GM18858 (cell line): ENCODE results near the gene LIN9.
"Not testable (repeated sequence)": the region's sequence is repeated elsewhere in the genome, so short reads cannot be mapped to it uniquely, and the experiment has no call there.

Experiments used
- ATAC-seq: cut with Tn5 transposase; IDR thresholded peaks from one replicate; pipeline ENCODE4 v1.9.1; 2021; ENCODE audit not compliant: unreplicated experiment

The LIN9 gene, protein sequence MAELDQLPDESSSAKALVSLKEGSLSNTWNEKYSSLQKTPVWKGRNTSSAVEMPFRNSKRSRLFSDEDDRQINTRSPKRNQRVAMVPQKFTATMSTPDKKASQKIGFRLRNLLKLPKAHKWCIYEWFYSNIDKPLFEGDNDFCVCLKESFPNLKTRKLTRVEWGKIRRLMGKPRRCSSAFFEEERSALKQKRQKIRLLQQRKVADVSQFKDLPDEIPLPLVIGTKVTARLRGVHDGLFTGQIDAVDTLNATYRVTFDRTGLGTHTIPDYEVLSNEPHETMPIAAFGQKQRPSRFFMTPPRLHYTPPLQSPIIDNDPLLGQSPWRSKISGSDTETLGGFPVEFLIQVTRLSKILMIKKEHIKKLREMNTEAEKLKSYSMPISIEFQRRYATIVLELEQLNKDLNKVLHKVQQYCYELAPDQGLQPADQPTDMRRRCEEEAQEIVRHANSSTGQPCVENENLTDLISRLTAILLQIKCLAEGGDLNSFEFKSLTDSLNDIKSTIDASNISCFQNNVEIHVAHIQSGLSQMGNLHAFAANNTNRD

DNA sequence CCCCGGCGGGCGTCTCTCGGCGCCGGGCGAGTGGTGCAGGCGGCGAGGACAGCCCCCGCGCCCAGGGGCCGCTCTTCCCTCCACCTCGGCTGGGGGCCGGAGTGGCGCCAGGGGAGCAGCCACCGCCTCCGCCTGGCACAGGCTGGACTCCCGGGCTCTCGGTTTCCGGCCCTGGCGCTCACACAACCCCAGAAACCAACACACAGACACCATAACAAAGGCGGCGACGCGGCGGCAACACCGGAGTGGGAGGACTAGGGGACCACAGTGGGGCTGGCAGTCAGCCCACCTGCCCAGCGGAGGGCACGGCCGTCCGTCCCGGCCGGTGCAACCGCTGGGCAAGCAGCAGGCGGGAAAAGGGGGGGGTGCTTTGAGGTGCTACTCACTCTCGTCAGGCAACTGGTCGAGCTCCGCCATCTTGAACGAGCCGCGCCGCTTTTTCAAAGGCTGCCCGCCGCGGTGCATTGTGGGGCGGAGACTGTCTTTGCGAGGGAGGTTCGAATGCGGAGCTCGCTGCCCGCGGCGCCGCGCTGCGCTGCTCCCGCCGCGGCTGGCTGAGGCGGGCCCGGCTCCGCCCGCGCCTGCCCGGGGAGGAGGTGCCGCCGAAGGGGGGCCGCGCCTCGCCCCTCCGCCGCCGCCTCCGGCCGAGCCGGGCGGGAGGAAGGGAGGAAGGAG is at the start of gene LIN9:
Gene LIN9, minus strand, starts transcription at position 442 of the 675 bp plus-strand sequence. Its CDS starts 25 bp downstream, at position 417.
- ATAC-seq: peak; percentile 54

DNA sequence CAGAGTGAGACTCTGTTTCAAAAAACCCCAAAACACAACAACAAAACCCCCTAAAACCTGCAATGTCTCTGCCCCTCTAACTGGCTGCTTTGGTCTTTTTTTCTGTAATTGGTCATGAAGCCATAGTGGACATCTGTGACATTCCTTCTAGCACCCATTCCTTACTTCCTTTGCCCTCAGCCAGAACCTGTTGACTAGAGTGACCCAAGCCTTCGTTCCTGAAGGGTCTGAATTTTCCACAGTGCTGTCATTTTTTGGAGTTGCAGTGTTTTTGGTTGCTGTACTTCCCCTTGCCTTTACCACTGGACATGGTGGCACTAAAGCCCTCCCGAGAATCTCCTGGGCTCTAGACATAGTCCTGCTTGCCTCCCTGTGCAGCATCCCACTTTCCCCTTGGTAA is 48.5 kb upstream of the LIN9 start:
- ATAC-seq: no peak

DNA sequence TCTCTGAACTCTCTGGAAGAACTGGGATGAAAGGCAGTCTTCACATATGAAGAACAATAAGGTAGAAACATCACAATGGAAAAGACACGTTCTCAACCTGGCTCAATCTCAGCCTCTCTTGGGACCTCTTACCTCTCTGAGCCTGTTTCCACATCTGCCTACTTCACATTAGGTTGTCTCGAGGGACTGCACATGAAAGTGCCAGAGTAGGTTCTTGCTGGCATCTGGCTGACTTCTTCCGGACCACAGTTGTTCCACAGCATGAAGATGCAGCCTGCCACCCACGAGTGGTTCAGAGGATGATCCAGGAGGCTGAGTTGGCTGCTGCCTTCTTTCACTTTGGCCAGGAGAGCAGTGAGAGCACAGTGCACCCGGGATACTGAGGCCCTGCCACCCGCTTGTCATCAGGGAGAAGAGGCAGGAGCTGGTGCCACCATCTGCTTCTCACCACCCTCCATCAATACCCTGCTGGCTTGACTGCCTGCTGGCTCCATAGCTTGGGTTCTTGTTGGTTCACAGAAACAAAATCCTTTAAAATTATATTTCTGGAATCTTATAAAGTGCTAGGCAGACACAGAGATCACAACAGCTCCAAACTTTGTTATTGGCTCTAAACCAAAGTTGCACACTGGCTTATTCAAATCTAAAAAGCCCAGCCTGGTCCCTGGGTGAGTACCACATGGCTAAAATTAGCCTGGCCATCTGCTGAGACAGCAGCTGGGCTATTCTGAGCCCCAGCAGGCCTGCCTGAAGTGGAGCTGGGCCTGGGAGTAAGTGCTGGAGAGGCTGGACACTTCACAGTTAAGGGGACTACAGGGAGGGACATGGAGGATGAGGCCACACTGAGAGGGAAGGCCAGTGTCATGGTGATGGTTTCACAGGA is 46.9 kb upstream of the LIN9 start:
- no peak for ATAC-seq

DNA sequence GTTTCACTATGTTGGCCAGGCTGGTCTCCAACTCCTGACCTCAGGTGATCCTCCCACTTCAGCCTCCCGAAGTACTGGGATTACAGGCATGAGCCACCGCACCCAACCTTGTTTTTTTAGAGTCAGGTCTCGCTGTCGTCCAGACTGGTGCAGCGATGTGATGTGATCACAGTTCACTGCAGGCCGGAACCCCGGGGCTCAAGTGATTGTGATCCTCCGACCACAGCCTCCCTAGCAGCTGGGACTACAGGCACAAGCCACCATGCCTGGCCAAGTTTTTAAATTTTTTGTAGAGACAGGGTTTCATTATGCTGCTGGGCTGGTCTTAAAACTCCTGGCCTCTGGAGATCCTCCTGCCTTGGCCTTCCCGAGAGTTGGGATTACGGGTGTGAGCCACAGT is 46.1 kb upstream of the LIN9 start:
- no peak for ATAC-seq

DNA sequence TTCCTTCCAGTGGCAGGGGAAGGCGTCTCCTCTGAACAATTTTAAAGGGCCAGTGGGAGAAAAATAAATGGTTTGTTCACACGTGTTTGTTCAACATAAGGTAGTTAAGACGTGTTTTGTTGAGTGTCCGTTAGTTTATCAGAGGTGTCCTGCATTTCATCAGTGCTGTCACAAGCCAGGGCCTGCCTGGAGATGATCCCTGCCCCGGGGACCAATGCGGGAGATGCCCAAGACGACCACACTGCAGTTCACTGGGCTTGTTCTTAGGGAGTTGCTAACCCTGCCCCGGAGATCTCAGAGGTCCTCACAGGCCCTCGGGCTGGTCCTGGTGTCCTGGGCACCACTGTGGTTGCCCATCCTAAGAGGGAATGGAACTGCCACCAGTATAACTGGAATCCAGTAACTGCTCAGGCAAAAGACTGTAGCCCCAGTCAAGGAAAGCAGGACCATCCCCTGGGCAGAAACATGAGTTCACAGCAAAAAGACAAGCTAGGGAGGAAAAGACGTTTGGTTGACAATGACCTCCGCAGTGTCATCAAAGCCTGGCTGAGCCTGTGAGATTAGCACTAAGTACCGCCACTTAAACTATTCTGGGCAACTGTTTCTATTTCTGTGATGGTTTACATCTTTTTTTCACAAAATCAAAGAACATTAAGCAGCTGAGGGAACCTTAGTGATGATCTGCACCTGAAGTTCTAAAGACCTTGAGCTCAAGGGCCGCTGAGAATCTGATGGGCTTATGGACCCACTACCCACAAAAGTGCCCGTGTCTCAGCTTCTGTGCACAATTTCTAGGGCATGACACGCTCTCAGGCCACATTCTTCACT is 44.9 kb upstream of the LIN9 start:
- no peak for ATAC-seq

DNA sequence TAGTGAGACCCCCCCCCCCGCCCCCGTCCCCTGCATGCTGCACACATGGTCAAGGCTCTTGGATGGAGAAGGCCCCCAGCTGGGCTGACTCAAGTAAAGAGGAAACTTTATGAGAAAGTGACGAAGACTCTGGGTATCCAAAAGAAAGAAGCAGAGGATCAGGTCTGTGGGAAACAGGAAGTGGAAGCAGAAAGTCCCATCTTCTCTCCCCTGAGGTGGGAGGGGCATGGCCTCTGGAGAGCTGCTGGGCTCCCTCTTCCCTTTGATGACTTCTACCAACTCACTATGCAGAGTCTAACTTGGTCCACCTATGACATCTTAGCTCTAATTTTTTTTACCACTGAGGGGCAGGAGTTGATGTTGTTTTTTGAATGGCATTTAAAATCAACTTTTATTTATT is 42.7 kb upstream of the LIN9 start:
- ATAC-seq: no peak

DNA sequence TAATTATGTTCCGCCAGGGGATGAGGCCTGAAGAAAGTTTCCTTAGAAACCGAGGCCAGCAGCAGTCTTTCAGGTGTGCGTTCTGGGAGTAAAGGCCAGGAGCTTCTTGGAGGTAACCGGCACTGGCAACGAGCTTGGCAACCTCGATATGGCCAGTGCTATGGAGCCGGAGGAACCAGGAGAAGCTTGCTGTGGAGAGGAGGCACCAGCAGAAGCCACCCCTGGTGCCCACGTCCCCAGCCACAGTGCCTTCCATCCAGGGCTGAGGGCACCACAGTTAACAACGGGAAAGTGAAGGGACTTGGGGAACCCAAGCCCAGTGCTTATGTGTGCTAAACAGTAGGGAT is 41.5 kb upstream of the LIN9 start:
- ATAC-seq: no peak

DNA sequence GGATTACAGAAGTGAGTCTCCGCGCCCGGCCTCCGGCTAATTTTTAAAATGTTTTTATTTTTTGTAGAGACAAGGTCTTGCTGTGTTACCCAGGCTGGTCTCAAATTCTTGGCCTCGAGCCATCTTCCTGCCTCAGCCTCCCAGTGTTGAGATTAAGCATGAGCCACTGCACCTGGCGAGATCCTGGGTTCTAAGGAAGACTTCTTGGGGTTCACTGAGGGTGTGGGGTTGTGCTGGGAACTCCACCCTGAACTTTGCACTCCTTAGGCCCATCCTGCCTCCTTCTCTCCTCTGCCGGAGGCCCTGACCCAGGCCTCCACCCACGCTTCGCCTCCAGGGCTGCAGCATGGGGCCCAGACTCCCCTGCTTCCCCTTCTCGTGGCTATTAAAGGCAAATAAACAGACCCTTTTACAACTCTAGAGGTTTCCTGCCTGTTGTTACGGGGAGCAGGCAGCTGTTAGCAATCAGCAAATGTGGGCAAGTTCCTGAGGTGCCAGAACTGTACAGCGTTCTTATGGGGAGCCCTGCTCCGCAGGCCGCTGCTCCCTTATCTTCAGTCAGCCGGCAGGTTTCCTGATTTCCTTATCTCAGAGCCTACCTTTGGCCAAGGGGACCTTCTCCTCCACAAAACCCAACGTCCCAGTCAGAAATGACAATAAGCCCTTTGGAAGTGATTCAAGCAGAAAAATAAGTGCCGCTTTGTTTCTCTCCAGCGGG is 41.0 kb upstream of the LIN9 start:
- ATAC-seq: peak; percentile 53

DNA sequence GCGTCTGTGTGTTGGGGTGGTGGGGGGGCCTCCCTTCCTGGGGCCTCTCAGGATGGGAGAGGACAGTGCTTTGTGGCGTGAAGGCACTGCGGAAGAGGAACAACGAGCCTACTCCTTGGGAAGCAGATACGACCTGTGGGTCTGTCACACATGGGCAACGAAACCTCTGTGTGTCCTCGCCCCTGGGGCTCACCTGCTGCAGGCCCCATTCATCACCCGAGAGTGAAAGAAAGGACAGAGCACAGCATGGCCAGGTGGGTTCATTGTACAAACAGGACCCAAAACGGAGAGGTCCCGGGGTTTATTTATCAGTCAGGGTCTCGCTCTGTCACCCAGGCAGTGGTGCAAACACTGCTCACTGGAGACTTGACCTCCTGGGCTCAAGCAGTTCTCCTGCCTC is 40.1 kb upstream of the LIN9 start:
- no peak for ATAC-seq

DNA sequence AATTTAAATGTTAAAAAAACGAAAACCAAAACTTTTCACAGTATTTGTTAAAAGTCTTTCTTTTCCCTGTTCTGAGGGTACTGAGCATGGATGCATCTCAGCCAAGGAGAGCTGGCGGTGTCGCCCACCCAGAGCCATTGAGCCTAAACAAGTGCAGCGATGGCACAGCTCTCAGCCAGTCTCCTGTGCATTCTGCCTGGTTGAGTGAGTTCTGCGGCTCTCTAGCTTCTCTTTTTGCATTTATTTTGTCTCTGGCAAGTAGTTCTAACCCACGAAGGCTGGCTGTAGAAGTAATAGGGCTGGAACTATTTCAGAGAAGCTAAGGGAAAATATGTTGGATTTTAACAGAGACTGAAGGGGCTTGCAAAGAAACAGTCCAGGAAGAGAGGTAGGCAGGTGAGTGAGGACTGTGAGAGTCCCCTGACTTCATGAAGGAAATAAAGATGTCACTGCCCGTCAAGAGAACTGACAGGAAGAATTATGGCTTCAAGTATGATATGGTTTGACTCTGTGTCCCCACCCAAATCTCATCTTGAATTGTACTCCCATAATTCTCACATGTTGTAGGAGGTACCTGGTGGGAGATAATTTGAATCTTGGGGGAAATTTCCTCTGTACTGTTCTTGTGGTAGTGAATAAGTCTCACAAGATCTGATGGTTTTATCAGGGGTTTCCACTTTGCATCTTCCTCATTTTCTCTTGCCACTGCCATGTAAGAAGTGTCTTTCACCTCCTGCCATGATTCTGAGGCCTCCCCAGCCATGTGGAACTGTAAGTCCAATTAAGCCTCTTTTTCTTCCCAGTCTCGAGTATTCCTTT is 35.7 kb upstream of the LIN9 start:
- no peak for ATAC-seq

DNA sequence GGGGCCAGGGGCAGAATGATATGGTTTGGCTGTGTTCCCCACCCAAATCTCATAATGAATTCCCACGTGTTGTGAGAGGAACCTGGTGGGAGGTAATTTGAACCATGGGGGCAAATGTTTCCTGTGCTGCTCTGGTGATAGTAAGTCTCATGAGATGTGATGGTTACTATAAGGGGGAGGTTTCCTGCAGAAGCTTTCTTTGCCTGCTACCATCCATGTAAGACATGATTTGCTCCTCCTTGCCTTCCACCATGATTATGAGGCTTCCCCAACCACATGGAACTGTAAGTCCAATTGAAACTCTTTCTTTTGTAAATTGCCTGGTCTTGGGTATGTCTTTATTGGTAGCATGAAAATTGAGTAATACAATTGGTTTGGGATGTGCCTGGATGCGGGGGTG is 33.7 kb upstream of the LIN9 start:
- ATAC-seq: no peak

DNA sequence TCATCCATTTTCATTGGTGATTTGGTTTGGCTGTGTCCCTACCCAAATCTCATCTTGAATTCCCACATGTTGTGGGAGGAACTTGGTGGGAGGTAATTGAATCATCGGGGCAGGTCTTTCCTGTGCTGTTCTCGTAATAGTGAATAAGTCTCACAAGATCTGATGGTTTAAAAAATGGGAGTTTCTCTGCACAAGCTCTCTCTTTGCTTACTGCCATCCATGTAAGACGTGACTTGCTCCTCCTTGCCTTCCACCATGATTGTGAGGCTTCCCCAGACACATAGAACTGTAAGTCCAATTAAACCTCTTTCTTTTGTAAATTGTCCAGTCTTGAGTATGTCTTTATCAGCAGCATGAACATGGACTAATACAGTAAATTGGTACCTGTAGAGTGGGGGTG is 31.1 kb upstream of the LIN9 start:
- ATAC-seq: not testable (repeated sequence)

DNA sequence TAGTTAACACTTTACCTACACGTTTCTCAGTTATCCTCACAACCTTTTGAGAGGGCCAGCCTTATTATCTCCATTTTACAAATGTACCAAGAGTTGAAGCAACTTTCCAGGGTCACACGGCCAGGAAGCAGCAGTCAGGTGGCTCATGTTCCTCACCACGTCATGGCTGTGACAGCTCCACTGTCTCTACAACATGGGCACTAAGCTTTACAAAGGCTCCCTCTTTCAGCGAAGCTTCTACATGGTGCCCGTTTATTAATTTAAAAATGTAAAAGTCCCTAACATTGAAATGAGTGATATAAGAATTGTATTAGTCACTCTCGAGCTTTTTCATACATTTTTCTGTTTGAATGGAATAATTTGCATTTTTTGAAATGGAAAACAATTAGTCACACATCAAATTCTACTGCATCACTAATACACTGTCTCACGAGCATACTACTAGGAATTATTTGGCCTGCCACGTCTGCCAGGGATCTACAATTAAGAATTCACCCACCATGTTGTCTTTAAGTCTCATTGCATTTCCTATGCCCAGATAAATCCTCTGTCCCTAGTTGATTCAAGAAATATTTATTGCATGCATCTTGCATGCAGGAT is 28.4 kb upstream of the LIN9 start:
- ATAC-seq: no peak

DNA sequence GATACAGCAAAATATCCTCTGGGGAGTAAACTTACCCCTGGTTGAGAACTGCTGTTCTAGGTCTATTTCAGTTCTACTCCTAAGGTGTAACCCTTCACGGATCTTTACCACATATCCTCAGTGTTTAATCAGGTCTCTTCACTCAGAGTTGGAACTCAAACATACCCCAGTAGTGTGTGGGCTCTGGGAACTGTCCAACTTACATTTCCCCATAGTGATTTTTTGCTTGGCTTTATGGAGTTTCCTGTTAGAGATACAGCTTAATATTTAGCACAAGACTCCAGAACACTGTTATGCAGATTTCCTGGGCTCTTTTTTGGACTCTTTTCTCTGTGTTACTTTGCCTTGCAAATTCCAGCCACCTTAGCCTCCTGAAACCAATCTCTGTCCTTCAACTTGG is 26.7 kb upstream of the LIN9 start:
- ATAC-seq: no peak

DNA sequence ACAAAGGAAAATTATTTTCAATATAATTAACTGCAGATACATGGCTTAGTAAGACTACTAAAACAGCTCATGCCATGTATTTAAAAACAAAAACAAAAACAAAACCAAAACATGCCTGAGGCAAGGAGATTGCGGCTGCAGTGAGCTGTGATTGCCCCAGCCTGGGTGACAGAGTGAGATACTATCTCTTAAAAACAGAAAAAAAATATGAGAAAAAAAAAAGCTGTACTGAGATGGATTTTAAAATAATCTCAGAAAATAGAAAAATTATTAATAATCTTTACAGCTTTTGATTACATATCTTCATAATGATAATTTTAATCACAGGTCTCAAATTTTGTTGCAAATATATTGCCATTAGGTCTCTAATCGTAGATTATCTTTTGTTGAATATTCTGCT is 24.0 kb upstream of the LIN9 start:
- no peak for ATAC-seq

DNA sequence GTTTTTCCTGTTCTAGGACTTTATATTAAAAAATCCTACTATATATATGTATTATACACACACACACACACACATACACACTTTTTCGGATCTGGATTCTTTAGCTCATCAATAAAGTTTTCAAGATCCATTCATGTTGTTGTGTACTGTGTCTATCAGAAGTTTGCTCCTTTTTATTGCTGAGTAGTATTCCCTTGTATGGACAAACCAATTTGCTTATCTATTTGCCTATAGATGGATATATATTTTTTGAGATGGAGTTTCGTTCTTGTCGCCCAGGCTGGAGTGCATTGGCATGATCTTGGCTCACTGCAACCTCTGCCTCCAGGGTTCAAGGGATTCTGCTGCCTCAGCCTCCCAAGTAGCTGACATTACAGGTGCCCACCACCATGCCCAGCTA is 20.3 kb upstream of the LIN9 start:
- ATAC-seq: no peak

DNA sequence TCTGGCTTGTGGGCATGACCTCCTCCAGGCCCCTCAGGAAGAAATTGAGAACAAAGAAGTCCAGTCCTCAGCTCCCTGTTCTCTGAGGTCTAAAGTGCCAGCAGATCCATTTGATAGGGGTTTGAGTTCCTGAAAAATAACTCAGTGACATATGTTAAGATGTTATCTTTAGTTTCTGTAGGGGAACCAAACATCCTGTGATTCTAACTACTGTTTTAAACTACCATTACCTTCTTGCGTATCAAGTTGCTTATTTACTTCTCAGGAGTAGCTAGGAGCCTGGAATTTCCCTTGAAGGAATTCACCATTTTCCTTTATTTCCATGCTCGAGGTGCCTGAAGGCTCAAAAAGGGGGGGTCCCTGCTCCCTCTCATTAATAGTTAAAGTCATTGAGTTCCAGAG is 18.8 kb upstream of the LIN9 start:
- no peak for ATAC-seq

DNA sequence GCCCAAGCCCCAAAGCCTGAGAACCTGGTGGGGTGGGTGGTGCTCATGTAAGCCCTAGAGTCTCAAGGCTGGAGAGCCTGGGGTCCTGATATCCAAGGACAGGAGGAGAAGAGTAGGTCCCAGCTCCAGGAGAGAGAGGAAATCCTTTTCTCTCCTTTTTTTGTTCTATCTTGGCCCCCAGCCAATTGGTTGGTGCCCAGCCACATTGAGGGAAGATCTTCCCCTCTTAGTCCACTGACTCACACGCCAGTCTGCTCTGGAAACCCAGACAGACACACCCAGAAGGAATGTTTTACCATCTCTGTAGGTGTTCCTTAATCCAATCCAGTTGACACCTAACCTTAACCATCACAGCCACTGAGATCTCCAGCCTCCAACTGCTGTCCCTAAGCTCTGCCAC is 16.2 kb upstream of the LIN9 start:
- ATAC-seq: no peak

DNA sequence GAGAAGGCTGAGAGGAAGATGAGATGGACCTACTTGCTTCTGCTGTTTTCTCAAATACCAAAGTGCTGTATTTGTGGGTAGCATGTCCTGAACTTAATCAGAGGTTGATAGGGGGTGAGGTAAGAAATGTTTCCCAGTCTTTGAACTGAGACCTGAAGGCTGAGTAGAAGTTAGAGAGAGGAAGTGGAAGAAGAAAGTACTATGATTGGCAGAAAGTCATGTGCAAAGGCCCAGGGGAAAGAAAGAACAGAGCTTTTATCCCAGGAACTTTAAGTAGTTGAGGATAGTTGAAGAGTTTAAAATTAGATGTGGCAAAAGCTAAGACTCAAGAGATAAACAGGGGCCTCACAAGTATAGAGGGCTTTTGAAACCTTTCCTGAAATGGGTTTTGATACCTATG is 15.5 kb upstream of the LIN9 start:
- ATAC-seq: no peak
